Femur (tissue), 1 donor: ENCODE measurements around the gene EMC8.
A peak's percentile ranks its signal among the peaks of the same experiment; 100 is the strongest.

Source experiments
- DNase-seq: peaks from one replicate; pipeline ENCODE4 v3.0.0-alpha.2; 2017

The EMC8 gene

GRCh38 chr16:85781695-85782370 is 17.5 kb downstream of the EMC8 start:
- peak; percentile 48 for DNase-seq

- DNase-seq: no peak
Measured at GRCh38 chr16:85781156-85781555, 18.2 kb downstream of the EMC8 start.

GRCh38 chr16:85780281-85780680 is 19.1 kb downstream of the EMC8 start:
- DNase-seq: no peak

DNA sequence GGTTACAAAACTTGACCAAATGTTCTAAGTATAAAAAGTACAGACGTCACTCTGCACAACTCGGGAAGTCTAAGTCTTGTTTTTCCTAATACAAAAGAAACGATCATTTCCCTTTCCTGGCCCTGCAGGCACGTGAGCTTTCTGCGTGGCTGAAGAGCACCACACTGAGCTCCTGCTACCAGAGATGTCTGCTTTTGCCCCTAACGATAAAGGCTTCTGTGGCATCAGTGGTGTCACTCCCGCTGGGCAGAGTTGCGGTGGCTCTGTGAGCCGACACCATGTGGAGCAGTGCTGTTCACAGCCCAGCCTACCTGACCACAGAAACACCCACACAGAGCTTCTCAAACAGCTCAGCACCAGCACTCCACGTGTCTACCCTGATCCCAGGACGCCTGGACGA is 20.5 kb downstream of the EMC8 start:
- DNase-seq: no peak

DNA sequence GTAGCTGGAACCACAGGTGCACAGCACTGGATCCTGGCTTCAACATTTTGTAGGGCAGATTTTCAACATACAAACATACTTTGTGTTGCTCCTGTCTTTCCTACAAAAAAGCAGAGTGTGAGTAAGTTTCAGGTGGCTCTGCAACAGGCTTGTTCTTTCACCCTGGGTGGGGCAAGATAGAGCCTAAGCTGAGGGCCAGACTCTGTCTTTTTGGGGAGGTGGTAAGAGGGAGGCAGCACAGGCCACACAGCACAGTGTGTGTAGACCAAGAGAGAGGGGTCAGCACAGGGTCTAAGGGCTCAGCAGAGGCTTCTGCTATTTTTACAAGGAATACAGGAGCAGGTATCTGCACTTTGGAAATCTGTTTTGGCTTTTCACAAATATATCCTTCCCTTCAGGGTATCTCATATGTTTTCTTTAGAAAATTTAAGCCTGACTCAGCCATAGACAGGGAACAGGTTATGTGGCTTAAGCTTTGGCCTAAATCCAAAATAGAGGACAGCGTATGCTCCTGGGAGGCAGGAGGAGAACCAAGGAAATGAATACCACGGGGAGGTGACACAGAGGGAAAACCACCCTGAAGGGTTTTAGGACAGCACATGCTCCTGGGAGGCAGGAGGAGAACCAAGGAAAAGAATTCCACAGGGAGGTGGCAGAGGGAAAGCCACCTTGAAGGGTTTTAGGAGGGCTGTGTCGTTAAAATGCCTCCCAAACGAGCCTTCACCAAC is 21.6 kb downstream of the EMC8 start:
- DNase-seq: no peak

DNA sequence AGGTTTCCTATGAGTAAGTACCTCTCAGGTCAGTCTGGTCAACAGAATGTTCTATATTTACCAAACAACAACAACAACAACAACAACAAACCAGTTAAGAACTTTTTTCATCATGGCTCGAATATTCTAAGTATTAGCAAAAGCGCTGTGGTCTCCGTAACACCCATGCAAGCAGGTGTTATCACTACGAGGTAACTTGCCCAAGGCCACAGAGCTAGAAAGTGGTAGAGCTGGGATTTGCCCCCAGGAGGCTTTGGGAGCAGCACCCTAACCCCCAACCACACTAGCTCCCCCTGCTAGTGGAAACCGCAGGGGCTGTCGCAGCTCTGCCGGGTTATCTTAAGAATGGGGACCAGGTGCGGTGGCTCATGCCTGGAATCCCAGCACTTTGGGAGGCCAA is 24.5 kb downstream of the EMC8 start:
- no peak for DNase-seq

DNA sequence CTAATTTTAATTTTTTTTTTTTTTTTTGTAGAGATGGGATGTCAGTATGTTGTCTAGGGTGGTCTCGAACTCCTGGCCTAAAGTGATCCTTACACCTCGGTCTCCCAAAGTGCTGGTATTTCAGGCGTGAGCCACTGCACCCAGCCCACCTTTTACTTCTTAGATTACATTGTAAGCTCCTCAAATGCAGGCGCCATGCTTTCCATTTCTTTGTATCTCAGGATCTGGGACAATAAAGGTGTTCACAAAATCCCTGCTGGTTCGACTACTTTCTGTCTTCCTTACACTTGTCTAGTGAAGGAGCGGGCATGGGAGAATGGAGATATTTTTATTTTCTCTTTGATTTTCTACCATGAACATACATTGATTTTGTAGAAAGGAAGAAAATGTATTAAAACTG is 25.2 kb downstream of the EMC8 start:
- no peak for DNase-seq

DNA sequence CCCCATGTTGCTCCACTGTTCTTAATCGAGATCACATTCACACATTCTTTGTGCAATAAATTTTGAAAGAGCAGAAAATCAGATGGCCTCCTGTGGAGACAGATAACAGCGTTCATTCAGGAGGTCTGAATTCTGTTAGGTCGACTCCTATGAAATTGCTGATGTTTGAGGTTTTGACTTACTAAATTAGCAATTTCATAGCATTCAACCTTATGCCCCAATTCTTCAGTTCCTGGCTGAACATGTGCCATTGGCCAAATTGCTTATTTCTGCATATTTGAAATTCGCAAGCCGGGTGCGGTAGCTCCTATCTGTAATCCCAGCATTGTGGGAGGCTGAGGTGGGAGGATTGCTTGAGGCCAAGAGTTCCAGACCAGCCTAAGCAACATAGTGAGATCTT is 26.3 kb downstream of the EMC8 start:
- DNase-seq: no peak

GRCh38 chr16:85770741-85771140 is 28.6 kb downstream of the EMC8 start:
- no peak for DNase-seq

DNA sequence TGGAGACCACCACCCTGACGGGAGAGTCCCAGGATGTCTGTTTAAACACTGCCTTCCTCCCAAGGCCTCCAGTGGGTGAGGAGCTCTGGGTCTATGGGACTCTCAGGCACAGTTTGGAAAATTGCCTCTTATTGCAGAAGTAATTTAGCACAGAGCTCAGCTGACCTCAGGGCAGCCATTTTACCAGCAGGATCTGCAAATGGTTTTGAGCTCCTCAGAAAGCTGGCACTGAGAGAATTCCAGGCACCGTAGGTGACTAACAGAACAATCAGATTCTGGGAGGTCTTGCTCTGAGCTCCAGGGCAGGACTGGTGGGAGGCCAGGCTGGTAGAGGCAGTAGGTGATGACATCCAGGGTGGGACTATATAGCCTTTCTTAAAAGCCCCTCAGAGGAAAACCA is 31.1 kb downstream of the EMC8 start:
- DNase-seq: no peak

DNA sequence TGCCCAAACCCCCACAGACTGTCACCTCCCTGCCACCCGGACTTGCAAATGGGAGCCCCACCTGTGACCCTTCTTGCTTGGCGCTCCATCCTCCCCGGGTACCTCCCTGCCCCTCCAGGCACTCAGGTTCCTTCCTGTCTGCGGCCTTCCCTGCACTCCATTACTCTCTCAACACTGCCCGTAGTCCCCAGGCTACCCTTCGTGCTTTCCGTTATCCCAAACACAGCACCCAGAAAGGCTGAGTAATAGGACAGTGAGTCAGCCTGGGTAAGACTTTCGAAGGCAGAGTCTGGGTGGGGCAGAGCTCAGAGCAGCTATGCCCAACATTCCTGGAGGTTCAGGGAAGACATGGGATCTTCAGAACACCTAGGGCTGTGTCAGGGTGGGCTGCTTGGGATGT is 31.8 kb downstream of the EMC8 start:
- DNase-seq: no peak

- DNase-seq: no peak
Measured at GRCh38 chr16:85765767-85766166, 33.6 kb downstream of the EMC8 start.

DNA sequence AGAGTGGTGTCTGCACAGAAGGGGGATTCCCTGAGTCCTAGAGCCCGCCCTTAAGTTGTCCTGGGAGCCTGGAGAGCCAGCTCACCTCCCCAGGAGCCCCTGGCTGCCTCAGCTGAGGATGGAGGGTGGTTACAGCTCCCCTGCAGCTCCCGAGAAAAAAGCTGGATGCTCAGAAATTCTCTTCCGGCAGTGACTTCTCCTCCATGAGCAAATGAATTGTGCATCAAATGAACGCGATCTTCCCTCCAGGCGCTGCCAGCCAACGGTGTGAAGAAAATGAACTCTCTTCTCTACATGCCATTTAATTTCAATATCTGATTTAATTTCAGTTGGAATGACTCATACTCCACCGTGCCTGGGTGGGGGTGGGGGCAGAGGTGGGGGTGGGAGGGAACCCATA is 34.1 kb downstream of the EMC8 start:
- no peak for DNase-seq

DNA sequence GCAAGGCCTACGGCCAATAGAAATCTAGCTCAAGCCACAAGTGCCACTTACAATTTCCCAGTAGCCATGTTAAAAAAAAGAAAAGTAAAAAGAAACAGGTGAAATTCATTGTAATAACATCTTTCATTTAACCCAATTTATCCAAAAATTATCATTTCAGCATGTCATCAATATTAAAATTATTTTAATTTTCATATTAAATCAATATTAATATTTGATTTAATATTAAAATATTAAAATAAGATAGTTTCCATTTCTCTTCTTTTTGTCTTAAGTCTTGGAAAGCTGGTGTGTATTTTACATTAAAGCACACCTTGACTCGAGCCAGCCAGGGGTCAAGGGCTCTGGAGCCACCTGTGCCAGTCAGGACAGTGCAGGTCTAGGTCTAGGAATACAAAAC is 35.7 kb downstream of the EMC8 start:
- DNase-seq: no peak

GRCh38 chr16:85762970-85763369 is 36.4 kb downstream of the EMC8 start:
- DNase-seq: no peak

DNA sequence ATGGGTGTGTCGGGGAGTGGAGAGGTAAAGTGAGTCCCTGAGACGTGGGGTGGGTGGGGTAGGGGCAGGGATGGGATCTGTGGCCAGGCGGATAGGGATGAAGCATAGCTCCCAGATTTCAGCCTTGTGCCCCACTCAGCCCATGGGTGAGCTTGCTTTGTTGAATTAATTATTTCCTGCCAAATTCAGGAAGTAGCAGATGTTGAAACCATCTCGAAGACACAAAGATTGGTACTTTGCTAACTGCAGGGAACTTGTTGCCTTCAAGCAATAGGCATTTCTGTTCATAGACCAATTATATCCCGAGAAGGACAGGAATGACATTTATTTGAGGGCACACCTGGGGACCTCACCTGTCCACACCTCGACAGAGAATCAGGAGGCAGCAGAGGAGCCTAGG is 37.5 kb downstream of the EMC8 start:
- no peak for DNase-seq

DNA sequence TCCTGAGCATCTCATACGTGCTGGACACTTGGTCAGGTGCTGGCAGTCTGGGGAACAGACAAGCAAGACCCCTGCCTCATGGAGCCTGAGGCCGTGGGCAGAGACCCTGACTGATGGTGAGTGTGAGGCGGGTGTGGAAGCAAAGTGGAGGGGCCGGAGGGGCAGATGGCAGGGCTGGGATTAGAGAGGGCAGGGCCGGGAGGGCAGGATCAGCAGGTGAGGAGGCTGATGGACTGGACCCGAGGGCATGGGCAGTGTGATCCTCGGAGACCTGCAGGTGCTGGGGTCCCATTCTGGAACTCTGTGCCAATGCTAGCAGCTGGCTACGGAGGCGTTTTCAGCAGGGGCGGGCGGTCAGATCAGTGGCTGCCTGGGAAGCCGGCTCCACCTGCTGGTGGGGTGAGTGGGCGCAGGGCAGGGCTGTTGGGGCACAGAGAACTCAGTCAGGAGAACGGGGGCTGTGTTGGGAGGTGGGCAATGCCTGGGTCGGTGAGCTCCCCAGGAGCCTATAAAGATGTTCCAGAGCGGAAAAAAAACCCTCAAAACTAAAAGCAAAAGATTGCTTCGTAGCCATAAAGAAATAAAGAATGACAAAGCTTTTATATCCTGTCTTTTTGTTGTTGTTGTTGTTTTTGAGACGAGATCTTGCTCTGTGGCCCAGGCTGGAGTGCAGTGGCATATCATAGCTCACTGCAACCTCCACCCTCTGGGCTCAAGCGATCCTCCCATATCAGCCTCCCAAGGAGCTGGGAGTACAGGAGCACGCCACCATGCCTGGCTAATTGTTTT is 39.5 kb downstream of the EMC8 start:
- DNase-seq: no peak

DNA sequence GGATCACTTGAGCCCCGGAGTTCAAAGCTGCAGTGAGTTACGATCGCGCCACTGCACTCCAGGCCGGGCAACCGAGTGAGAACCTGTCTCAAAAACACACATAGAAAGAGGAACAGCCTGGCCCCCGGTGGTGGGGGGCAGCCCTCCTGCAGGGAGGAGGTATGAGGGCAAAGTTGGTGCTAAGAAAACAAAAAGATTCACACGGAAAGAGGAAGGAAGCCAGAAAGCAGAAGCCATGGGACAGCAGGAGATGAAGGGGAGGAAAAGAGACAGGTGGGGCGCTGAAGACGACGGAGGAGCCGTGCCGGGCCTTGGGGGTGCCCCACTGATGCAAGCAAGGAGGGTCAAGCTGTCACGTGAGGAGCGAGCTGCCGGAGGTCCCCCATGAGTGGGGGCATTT is 40.2 kb downstream of the EMC8 start:
- DNase-seq: no peak

DNA sequence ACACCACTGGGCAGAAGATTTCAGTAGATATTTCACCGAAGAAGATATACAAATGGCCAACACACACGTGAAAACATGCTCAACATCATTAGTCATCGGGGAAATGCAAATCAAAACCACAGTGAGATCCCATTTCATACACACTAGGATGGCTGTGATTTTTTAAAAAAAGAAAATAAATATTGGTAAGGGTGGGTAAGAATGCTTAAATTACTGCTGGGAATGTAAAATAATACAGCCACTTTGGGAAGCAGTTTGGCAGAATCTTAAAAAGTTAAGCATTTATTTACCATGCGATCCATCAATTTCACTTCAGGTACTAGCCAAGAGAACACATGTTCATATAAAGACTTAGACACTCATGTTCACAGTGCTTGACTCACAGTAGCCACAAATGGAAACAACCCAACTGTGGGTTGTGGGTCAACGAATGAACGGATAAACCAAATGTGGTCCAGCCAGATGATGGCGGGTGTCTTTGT is 42.0 kb downstream of the EMC8 start:
- no peak for DNase-seq

- DNase-seq: no peak
Measured at GRCh38 chr16:85755929-85756768, 43.2 kb downstream of the EMC8 start.

DNA sequence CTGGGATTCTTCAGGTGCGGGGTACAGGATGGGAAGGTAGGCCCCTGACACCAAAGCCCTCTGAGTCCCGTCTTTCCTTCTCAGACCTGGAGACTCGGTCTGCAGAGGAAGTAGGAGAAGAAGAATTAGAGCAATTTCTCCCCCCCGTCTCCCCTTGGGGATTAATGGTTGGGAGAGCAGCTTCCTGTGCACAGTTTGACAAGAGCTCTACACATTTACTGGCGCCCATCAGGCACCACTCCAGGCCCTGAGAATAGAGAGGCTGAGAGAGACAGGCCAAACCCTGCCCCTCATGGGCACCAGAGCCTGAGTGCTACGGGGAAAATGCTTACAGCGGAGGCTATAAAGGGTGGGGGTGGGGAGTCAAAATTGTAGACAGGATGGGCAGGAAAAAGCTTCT is 44.9 kb downstream of the EMC8 start:
- no peak for DNase-seq

DNA sequence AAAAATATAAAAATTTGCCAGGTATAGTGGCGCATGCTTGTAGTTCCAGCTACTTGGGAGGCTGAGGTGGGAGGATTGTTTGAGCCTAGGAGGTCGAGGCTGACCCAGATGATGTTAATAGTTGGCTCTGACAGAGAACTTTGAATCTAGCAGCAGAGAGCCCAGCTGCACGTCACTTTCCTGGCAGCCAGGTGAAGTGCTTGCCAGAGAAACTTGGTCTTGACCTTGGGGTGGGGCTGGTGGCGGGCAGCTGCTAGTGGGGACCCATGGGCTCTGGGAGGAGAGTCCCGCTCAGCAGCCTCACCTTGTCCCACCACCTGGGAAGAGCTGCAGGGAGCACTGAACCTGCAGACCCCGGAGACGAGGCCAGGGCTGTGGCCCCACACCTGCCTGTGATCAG is 45.4 kb downstream of the EMC8 start:
- DNase-seq: no peak

DNA sequence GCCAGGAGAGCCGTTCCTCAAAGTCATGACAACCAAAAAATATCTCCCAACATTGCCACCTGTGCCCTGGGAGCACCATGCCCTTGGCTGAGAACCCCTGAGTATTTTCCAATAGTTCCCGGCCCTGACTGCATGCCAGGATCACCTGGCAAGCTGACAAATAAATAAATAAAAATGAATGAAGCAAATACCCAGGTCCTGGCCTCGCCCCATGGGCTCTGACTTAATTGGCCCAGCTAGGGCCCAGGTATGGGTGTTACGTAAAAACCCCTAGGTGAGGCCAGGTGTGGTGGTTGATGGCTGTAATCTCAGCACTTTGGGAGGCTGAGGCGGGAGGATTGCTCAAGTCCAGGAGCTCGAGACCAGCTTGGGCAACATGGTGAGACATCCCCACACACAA is 45.8 kb downstream of the EMC8 start:
- no peak for DNase-seq
